ENCODE data around the gene SARS1.

SARS1 gene

DNA sequence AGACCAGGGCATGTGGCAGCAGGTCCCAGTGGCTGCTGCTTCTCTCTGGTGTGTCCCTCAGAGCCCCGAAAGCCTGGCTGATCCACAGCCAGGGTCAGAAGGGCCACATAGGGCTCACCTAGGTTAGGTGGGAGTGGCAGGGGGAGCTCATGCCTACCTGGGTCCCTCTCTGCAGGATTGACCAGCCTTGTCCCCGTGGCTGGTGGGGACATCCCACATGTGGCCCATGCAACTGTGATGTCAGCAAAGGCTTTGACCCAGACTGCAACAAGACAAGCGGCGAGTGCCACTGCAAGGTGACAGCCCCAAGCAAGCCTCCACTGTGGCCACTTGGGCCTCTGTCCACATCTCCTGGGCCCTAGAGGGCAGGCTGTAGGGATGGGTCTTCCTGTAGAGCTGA, 51.3 kb downstream of the SARS1 start:
- no peaks in the 10 kb centered on the region for H3K27me3 ChIP-seq (ENCODE audit: low read length)
- H3K4me3 ChIP-seq (ENCODE audit: insufficient read depth, low read length, poor library complexity, severe bottlenecking) = no peak overlapping the region
- H3F3A ChIP-seq (ENCODE audit: insufficient read depth) = no peaks in the 10 kb centered on the region
- H3K9ac ChIP-seq (ENCODE audit: low read length) = no peak overlapping the region
- H3K4me2 ChIP-seq (ENCODE audit: low read depth, low read length, poor library complexity, severe bottlenecking) = no peak overlapping the region
- H3K27ac ChIP-seq (ENCODE audit: low read depth, low read length) = no peak overlapping the region
- TF ChIP-seq, protein P1, sequence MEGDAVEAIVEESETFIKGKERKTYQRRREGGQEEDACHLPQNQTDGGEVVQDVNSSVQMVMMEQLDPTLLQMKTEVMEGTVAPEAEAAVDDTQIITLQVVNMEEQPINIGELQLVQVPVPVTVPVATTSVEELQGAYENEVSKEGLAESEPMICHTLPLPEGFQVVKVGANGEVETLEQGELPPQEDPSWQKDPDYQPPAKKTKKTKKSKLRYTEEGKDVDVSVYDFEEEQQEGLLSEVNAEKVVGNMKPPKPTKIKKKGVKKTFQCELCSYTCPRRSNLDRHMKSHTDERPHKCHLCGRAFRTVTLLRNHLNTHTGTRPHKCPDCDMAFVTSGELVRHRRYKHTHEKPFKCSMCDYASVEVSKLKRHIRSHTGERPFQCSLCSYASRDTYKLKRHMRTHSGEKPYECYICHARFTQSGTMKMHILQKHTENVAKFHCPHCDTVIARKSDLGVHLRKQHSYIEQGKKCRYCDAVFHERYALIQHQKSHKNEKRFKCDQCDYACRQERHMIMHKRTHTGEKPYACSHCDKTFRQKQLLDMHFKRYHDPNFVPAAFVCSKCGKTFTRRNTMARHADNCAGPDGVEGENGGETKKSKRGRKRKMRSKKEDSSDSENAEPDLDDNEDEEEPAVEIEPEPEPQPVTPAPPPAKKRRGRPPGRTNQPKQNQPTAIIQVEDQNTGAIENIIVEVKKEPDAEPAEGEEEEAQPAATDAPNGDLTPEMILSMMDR (IDR thresholded peaks at IDR 0.05; ENCODE audit: insufficient read depth, low read length, poor library complexity, severe bottlenecking) = no peak
- no peak overlapping the region for H2AFZ ChIP-seq (ENCODE audit: low read depth, low read length, severe bottlenecking)
- no peaks in the 10 kb centered on the region for H3K36me3 ChIP-seq (ENCODE audit: low read length)
- no peaks in the 10 kb centered on the region for H3K9me2 ChIP-seq (replicated peaks; ENCODE audit: insufficient read depth, low read length)
- no peaks in the 10 kb centered on the region for H4K20me1 ChIP-seq (ENCODE audit: low read depth, low read length)
- no peaks in the 10 kb centered on the region for H3K79me2 ChIP-seq (ENCODE audit: insufficient read depth, low read length)
- H3K9me3 ChIP-seq (ENCODE audit: insufficient read depth, low read length) = no peaks in the 10 kb centered on the region

DNA sequence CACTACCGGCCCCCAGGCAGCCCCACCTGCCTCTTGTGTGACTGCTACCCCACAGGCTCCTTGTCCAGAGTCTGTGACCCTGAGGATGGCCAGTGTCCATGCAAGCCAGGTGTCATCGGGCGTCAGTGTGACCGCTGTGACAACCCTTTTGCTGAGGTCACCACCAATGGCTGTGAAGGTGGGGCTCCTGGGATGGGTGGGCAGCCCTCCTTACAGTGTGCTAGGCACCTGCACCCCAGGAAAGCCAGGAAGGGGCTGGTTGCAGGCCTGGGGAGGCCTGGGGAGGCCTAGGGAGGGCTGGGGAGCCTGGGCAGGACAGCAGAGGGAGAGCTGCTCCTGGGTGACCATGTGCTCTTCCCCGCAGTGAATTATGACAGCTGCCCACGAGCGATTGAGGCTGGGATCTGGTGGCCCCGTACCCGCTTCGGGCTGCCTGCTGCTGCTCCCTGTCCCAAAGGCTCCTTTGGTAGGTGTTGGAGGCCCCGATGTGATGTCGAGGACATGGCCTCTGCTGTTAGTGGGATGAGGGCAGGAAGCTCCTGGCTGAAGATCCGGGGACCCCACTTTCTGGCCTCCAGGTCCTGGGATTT, 52.1 kb downstream of the SARS1 start:
- TF ChIP-seq, protein P1 (IDR thresholded peaks at IDR 0.05; ENCODE audit: insufficient read depth, low read length, poor library complexity, severe bottlenecking) = no peak
- no peak for TF ChIP-seq EZH2phosphoT487 (conservative IDR thresholded peaks at IDR 0.05; ENCODE audit: low read length)

DNA sequence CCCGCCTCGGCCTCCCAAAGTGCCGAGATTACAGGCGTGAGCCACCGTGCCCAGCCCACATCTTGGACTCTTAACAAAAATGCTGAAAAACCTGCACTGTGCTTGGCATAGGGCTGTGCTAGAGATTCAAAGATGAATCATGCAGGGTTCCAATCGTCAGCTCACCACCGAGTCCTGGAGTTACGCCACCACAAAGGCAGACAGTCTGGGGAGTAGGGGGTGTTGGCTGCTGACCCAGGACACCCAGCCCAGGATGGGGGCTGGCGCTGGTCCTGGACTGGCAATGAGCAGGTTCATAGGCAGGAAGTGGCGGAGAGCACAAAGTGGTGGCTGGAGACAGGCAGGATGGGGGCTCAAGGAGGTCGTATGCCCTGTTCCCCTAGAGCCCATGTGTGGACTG, 53.2 kb downstream of the SARS1 start:
- H3K27me3 ChIP-seq (ENCODE audit: low read length) = no peaks in the 10 kb centered on the region
- no peaks in the 10 kb centered on the region for H4K20me1 ChIP-seq (ENCODE audit: low read depth, low read length)
- no peaks in the 10 kb centered on the region for H3F3A ChIP-seq (ENCODE audit: insufficient read depth)
- H3K27ac ChIP-seq (ENCODE audit: low read depth, low read length) = no peak overlapping the region
- H3K4me3 ChIP-seq (ENCODE audit: insufficient read depth, low read length, poor library complexity, severe bottlenecking) = no peak overlapping the region
- no peaks in the 10 kb centered on the region for H3K9me2 ChIP-seq (replicated peaks; ENCODE audit: insufficient read depth, low read length)
- no peak overlapping the region for H3K9ac ChIP-seq (ENCODE audit: low read length)
- no peak overlapping the region for H2AFZ ChIP-seq (ENCODE audit: low read depth, low read length, severe bottlenecking)
- no peak overlapping the region for H3K4me2 ChIP-seq (ENCODE audit: low read depth, low read length, poor library complexity, severe bottlenecking)
- H3K36me3 ChIP-seq (ENCODE audit: low read length) = no peaks in the 10 kb centered on the region
- TF ChIP-seq, protein P1 (IDR thresholded peaks at IDR 0.05; ENCODE audit: insufficient read depth, low read length, poor library complexity, severe bottlenecking) = no peak
- TF ChIP-seq EZH2phosphoT487 (conservative IDR thresholded peaks at IDR 0.05; ENCODE audit: low read length) = no peak
- H3K9me3 ChIP-seq (ENCODE audit: insufficient read depth, low read length) = no peaks in the 10 kb centered on the region
- no peaks in the 10 kb centered on the region for H3K79me2 ChIP-seq (ENCODE audit: insufficient read depth, low read length)

More for the DNA sequence above, 52.1 kb downstream of the SARS1 start:
- Histone ChIP-seq H3K36me3 (ENCODE audit: low read length) (no peaks in the 10 kb centered on the region), H2AFZ (ENCODE audit: low read depth, low read length, severe bottlenecking) (no peak overlapping the region), H3K9me3 (ENCODE audit: insufficient read depth, low read length) (no peaks in the 10 kb centered on the region), H3K4me3 (ENCODE audit: insufficient read depth, low read length, poor library complexity, severe bottlenecking) (no peak overlapping the region), H3K79me2 (ENCODE audit: insufficient read depth, low read length) (no peaks in the 10 kb centered on the region), H3K9ac (ENCODE audit: low read length) (no peak overlapping the region), H3K9me2 (replicated peaks; ENCODE audit: insufficient read depth, low read length) (no peaks in the 10 kb centered on the region), H3K27me3 (ENCODE audit: low read length) (no peaks in the 10 kb centered on the region), H3F3A (ENCODE audit: insufficient read depth) (no peaks in the 10 kb centered on the region), H4K20me1 (ENCODE audit: low read depth, low read length) (no peaks in the 10 kb centered on the region), H3K27ac (ENCODE audit: low read depth, low read length) (no peak overlapping the region), H3K4me2 (ENCODE audit: low read depth, low read length, poor library complexity, severe bottlenecking) (no peak overlapping the region)

Measured in SU-DHL-6 (cell line).